Natural killer cell treated with Interleukin-12 subunit alpha and Interleukin-12 subunit beta and Interleukin-15 and Interleukin-18, amount 100 ng/mL, for 72 hours (primary cell): ENCODE data around the gene ERC1. TPM values are rescaled to one million over a fixed set of nuclear protein-coding genes. Genes with fewer than 3 reads are reported as not detected.

ENCODE experiments used
- ATAC-seq, 2 donors: fragments of 150-1000 bp; cut with Tn5 transposase in 1 of 2; sonication (Bioruptor Pico), chemical (Tn5 transposase) in 1 of 2; 2 replicates each; pipeline ENCODE4 v1.10.0; 2021
- DNase-seq: peaks from one replicate; pipeline ENCODE4 v3.0.0; 2022; ENCODE audit warnings: low spot score
- H3K27ac Mint-ChIP-seq, 2 donors: 1 replicate in 1 of 2; 2 replicates in 1 of 2; pipeline ENCODE4 v1.8.0; 2022; ENCODE audit warnings: mixed read lengths in 2 of 2, mild to moderate bottlenecking in 1 of 2, moderate library complexity in 1 of 2
- H3K27me3 Mint-ChIP-seq, 2 donors: 1 replicate in 1 of 2; 2 replicates in 1 of 2; pipeline ENCODE4 v1.8.0; 2022; ENCODE audit warnings: mixed read lengths in 2 of 2
- H3K36me3 Mint-ChIP-seq: one replicate; pipeline ENCODE4 v1.8.0; 2022; ENCODE audit warnings: mixed read lengths
- H3K4me1 Mint-ChIP-seq, 2 donors: 1 replicate in 1 of 2; 2 replicates in 1 of 2; pipeline ENCODE4 v1.8.0; 2022; ENCODE audit warnings: low read depth in 2 of 2, mixed read lengths in 2 of 2, mild to moderate bottlenecking in 1 of 2
- H3K4me3 Mint-ChIP-seq: one replicate; pipeline ENCODE4 v1.8.0; 2022; ENCODE audit warnings: mixed read lengths
- H3K9me3 Mint-ChIP-seq: 2 replicates; pipeline ENCODE4 v1.8.0; 2022; ENCODE audit warnings: mixed read lengths
- total RNA-seq, 2 donors: library from RNA; stranded (reverse); gene quantifications; one replicate each; pipeline ENCODE4 v1.2.3, GENCODE V29; 2022

Gene ERC1
- total RNA-seq, 2 donors from 2014 or later, result 32.6 to 77.2 TPM

DNA sequence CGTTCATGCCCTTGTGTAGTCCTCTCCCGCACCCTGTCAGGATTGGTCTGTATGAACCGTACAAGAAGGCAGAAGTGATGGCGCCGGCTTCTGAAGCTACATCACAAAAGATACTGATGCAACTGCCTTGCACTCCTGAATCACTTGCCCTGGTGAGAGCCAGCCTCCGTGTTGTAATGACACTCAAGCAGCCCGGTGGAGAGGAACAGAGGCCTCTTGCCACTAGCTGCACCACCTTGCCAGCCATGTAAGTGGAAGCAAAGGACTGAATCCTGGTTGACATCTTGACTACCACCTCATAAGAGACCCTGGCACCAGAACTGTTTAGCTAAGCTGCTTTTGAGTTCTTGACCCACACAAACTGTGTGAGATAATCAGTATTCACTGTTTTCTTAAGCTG is 266.0 kb downstream of the ERC1 start:
- Mint-ChIP-seq H3K4me3 (no peak overlapping the region), H3K27me3 (no peaks in the 10 kb centered on the region), H3K4me1 (no peaks in the 10 kb centered on the region), H3K27ac (no peak overlapping the region), H3K36me3 (no peaks in the 10 kb centered on the region), H3K9me3 (no peaks in the 10 kb centered on the region)
- ATAC-seq (no peak), DNase-seq (no peak)

GRCh38 chr12:1262011-1262410 is 271.0 kb downstream of the ERC1 start:
- Mint-ChIP-seq H3K27me3 (no peaks in the 10 kb centered on the region), H3K4me1 (no peaks in the 10 kb centered on the region), H3K36me3 (peaks cover 4% of the 10 kb centered on the region), H3K27ac (no peak overlapping the region), H3K4me3 (no peak overlapping the region), H3K9me3 (no peaks in the 10 kb centered on the region)
- ATAC-seq (no peak), DNase-seq (no peak)

GRCh38 chr12:1267243-1267642 is 276.2 kb downstream of the ERC1 start:
- H3K27me3 Mint-ChIP-seq, result no peaks in the 10 kb centered on the region
- DNase-seq (no peak), ATAC-seq (no peak)
- peaks cover 4% of the 10 kb centered on the region for H3K36me3 Mint-ChIP-seq
- peaks cover 6 to 12% of the 10 kb centered on the region in 2 donors for H3K4me1 Mint-ChIP-seq
- H3K4me3 Mint-ChIP-seq, result no peak overlapping the region
- no peak overlapping the region for H3K27ac Mint-ChIP-seq
- no peaks in the 10 kb centered on the region for H3K9me3 Mint-ChIP-seq

- Mint-ChIP-seq H3K4me1 (peaks cover 9 to 12% of the 10 kb centered on the region in 2 donors), H3K27ac (no peak overlapping the region), H3K4me3 (no peak overlapping the region), H3K9me3 (no peaks in the 10 kb centered on the region), H3K27me3 (no peaks in the 10 kb centered on the region), H3K36me3 (no peaks in the 10 kb centered on the region)
- DNase-seq (no peak), ATAC-seq (peak; percentile 76 to 96)
Observed at GRCh38 chr12:1272142-1272541, 281.1 kb downstream of the ERC1 start.

GRCh38 chr12:1273051-1273450 is 282.0 kb downstream of the ERC1 start:
- Mint-ChIP-seq H3K36me3 (no peaks in the 10 kb centered on the region), H3K27ac (no peak overlapping the region), H3K27me3 (no peaks in the 10 kb centered on the region), H3K4me1 (peaks cover 9 to 17% of the 10 kb centered on the region in 2 donors), H3K9me3 (no peaks in the 10 kb centered on the region), H3K4me3 (no peak overlapping the region)
- ATAC-seq (no peak), DNase-seq (no peak)

DNA sequence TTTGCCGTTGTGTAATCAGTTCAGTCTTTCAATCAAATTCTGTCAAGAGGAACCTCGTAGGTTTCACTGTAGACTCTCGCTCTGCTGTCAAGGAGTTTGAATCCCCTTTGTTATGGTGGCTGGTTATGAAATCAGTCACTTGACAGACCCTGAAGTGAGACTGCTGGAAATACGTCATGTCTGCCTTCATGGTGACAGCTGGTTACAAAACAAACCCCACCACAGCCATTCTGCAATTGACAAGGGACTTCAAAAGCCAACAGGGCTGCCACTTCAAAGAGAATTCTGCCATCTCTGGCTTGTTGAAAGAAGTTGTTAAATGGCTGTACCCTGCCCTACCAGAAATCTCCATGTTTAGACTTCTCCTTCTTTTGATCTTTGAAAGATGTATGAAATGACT is 286.9 kb downstream of the ERC1 start:
- no peaks in the 10 kb centered on the region for H3K27me3 Mint-ChIP-seq
- H3K4me3 Mint-ChIP-seq, result no peak overlapping the region
- no peaks in the 10 kb centered on the region for H3K36me3 Mint-ChIP-seq
- H3K27ac Mint-ChIP-seq, result no peak overlapping the region
- ATAC-seq, result peak in 1 of 2 donors; percentile 54
- H3K9me3 Mint-ChIP-seq, result no peaks in the 10 kb centered on the region
- H3K4me1 Mint-ChIP-seq, result peaks cover 3 to 8% of the 10 kb centered on the region in 2 donors
- no peak for DNase-seq

GRCh38 chr12:1279050-1279449 is 288.0 kb downstream of the ERC1 start:
- ATAC-seq (no peak), DNase-seq (no peak)
- H3K4me1 Mint-ChIP-seq, result peaks cover 3 to 8% of the 10 kb centered on the region in 2 donors
- H3K27me3 Mint-ChIP-seq, result no peaks in the 10 kb centered on the region
- H3K4me3 Mint-ChIP-seq, result no peak overlapping the region
- H3K36me3 Mint-ChIP-seq, result no peaks in the 10 kb centered on the region
- no peak overlapping the region for H3K27ac Mint-ChIP-seq
- H3K9me3 Mint-ChIP-seq, result no peaks in the 10 kb centered on the region

DNA sequence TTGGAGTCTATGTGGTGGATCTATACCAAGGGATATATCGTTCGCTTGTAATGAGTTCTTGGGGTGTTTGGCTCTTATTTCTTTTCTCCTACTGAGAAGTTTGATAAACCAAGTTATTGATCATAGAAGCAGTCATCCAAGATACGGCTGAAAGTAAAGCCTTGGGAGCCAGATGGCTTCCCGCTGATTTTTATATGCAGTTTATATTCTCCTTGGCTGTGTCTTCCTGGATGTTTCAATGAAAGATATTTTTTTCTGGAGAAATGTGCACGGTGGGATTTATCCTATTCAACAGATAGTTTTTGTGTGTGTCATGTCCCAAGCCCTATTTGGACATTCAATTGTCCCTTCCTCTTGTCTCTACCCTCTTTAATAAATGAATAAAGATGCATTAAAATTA is 289.0 kb downstream of the ERC1 start:
- no peak overlapping the region for H3K27ac Mint-ChIP-seq
- DNase-seq, result no peak
- no peak for ATAC-seq
- no peaks in the 10 kb centered on the region for H3K27me3 Mint-ChIP-seq
- H3K36me3 Mint-ChIP-seq, result no peaks in the 10 kb centered on the region
- no peak overlapping the region for H3K4me3 Mint-ChIP-seq
- peaks cover 0 to 8% of the 10 kb centered on the region in 2 donors for H3K4me1 Mint-ChIP-seq
- no peaks in the 10 kb centered on the region for H3K9me3 Mint-ChIP-seq

- Mint-ChIP-seq H3K4me1 (peaks cover 0 to 8% of the 10 kb centered on the region in 2 donors), H3K27me3 (no peaks in the 10 kb centered on the region), H3K27ac (no peak overlapping the region), H3K36me3 (no peaks in the 10 kb centered on the region), H3K4me3 (no peak overlapping the region), H3K9me3 (no peaks in the 10 kb centered on the region)
- DNase-seq (no peak), ATAC-seq (no peak)
Observed at GRCh38 chr12:1281683-1282366, 290.8 kb downstream of the ERC1 start.

GRCh38 chr12:1282670-1283315 is 291.8 kb downstream of the ERC1 start:
- ATAC-seq (no peak), DNase-seq (no peak)
- no peak overlapping the region for H3K27ac Mint-ChIP-seq
- no peaks in the 10 kb centered on the region for H3K9me3 Mint-ChIP-seq
- H3K4me3 Mint-ChIP-seq, result no peak overlapping the region
- peaks cover 0 to 5% of the 10 kb centered on the region in 2 donors for H3K4me1 Mint-ChIP-seq
- H3K27me3 Mint-ChIP-seq, result no peaks in the 10 kb centered on the region
- no peaks in the 10 kb centered on the region for H3K36me3 Mint-ChIP-seq

- DNase-seq (no peak), ATAC-seq (no peak)
- H3K27ac Mint-ChIP-seq, result no peak overlapping the region
- no peaks in the 10 kb centered on the region for H3K27me3 Mint-ChIP-seq
- no peak overlapping the region for H3K4me3 Mint-ChIP-seq
- H3K4me1 Mint-ChIP-seq, result no peaks in the 10 kb centered on the region
- H3K9me3 Mint-ChIP-seq, result no peaks in the 10 kb centered on the region
- H3K36me3 Mint-ChIP-seq, result no peaks in the 10 kb centered on the region
Observed at GRCh38 chr12:1283316-1283715, 292.3 kb downstream of the ERC1 start.

DNA sequence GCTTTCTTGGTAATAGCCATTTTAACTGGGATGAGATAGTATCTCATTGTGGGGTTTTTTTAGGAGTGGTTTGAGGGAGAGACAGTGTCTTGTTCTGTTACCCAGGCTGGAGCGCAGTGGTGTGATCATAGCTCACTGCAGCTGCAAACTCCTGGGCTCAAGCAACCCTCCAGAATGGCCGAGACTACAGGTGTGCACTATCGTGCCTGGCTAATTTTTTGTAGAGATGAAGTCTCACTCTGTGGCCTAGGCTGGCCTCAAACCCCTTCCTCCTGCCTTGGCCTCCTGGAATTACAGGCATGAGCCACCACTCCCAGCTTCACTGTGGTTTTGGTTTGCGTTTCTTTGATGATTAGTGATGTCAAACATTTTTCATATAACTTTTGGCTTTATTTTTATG is 293.6 kb downstream of the ERC1 start:
- Mint-ChIP-seq H3K27ac (no peak overlapping the region), H3K27me3 (no peaks in the 10 kb centered on the region)
- ATAC-seq, result no peak

DNA sequence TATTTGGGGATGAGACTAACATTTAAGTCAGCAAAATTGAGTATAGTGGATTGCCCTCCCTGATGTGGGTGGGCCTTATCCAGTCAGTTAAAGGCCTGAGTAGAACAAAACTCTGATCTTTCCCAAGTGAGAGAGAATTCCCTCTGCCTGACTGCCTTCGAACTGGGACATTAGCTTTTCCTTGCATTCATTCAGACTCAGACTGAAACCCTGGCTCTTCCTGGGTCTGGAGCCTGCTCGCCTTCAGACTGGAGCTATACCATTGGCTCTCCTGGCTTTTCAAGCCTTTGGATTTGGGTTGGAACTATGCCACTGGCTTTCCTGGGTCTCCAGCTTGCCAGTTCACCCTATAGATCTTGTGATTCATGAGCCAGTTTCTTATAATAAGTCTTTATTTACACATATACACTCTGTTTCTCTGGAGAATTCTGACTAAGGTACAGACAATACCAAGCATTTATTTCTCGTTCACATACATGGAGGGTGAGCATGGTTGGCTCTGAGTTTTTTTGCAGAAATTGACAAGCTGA is 296.5 kb downstream of the ERC1 start:
- ATAC-seq (no peak), DNase-seq (no peak)
- no peaks in the 10 kb centered on the region for H3K4me1 Mint-ChIP-seq
- H3K9me3 Mint-ChIP-seq, result no peaks in the 10 kb centered on the region
- H3K27ac Mint-ChIP-seq, result no peak overlapping the region
- H3K36me3 Mint-ChIP-seq, result peaks cover 6% of the 10 kb centered on the region
- H3K4me3 Mint-ChIP-seq, result no peak overlapping the region
- H3K27me3 Mint-ChIP-seq, result no peaks in the 10 kb centered on the region

More for the DNA sequence above, 293.6 kb downstream of the ERC1 start:
- DNase-seq, result no peak
- Mint-ChIP-seq H3K4me1 (no peaks in the 10 kb centered on the region), H3K4me3 (no peak overlapping the region), H3K36me3 (no peaks in the 10 kb centered on the region), H3K9me3 (no peaks in the 10 kb centered on the region)

DNA sequence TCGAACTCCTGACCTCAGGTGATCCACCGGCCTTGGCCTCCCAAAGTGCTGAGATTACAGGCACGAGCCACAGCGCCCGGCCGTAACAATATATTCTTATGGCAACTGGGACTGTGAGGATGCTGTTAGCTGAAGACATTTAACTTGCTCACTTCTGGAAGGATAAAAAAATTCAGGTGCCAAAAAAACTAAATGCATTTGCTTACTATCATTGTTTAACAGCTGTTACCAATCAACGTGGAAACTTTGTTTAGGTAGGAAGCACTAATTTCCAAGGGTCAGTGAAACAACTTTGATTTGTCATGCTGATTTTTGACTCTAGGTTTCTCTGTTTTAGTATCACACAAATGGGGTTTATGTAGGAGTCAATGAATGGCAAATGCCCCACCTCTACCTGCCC is 297.3 kb downstream of the ERC1 start:
- Mint-ChIP-seq H3K27me3 (no peaks in the 10 kb centered on the region), H3K9me3 (no peaks in the 10 kb centered on the region), H3K27ac (no peak overlapping the region), H3K36me3 (peaks cover 6% of the 10 kb centered on the region), H3K4me1 (no peaks in the 10 kb centered on the region), H3K4me3 (no peak overlapping the region)
- no peak for ATAC-seq
- DNase-seq, result no peak
